BE2C (cell line): Measurements from ENCODE around the gene GRAMD2B.

Source experiments
- DNase-seq: peaks from one replicate; pipeline ENCODE4 v3.0.0-alpha.2; 2020
- H3K27me3 ChIP-seq: fragments of 250-450 bp; sonication (Bioruptor Pico); 2 replicates; pipeline ENCODE4 v1.5.1; 2020; ENCODE audit warnings: mild to moderate bottlenecking
- H3K36me3 ChIP-seq: fragments of 250-450 bp; sonication (Bioruptor Pico); 2 replicates; pipeline ENCODE4 v1.5.1; 2020; ENCODE audit warnings: mild to moderate bottlenecking
- H3K4me1 ChIP-seq: fragments of 250-450 bp; sonication (Bioruptor Pico); 2 replicates; pipeline ENCODE4 v1.5.1; 2020
- H3K4me3 ChIP-seq: 2 replicates; pipeline ENCODE4 v1.5.1; 2011; ENCODE audit warnings: low read depth, low read length
- H3K9me3 ChIP-seq: fragments of 250-450 bp; sonication (Bioruptor Pico); 2 replicates; pipeline ENCODE4 v1.5.1; 2020
- CTCF ChIP-seq: IDR thresholded peaks from 2 replicates; pipeline ENCODE4 v1.5.1; 2012; ENCODE audit warnings: mild to moderate bottlenecking, low read depth, low read length

The GRAMD2B gene

GRCh38 chr5:126383776-126384175 is 39.4 kb upstream of the GRAMD2B start:
- TF ChIP-seq CTCF: no peak
- H3K4me3 ChIP-seq: no peak overlapping the region
- H3K27me3 ChIP-seq: no peaks in the 10 kb centered on the region
- no peaks in the 10 kb centered on the region for H3K36me3 ChIP-seq
- peaks cover 8% of the 10 kb centered on the region for H3K4me1 ChIP-seq
- no peaks in the 10 kb centered on the region for H3K9me3 ChIP-seq
- no peak for DNase-seq

- no peaks in the 10 kb centered on the region for H3K27me3 ChIP-seq
- H3K4me1 ChIP-seq: peaks cover 8% of the 10 kb centered on the region
- no peak for TF ChIP-seq CTCF
- H3K36me3 ChIP-seq: no peaks in the 10 kb centered on the region
- no peak for DNase-seq
- H3K4me3 ChIP-seq: no peak overlapping the region
- H3K9me3 ChIP-seq: no peaks in the 10 kb centered on the region
Measured at GRCh38 chr5:126384985-126385384, 38.2 kb upstream of the GRAMD2B start.

GRCh38 chr5:126385524-126386502 is 37.4 kb upstream of the GRAMD2B start:
- DNase-seq: no peak
- Histone ChIP-seq H3K9me3 (no peaks in the 10 kb centered on the region), H3K36me3 (no peaks in the 10 kb centered on the region), H3K4me3 (no peak overlapping the region), H3K4me1 (peaks cover 8% of the 10 kb centered on the region), H3K27me3 (no peaks in the 10 kb centered on the region)
- no peak for TF ChIP-seq CTCF

- no peaks in the 10 kb centered on the region for H3K27me3 ChIP-seq
- DNase-seq: no peak
- no peaks in the 10 kb centered on the region for H3K36me3 ChIP-seq
- peaks cover 8% of the 10 kb centered on the region for H3K4me1 ChIP-seq
- no peak for TF ChIP-seq CTCF
- H3K9me3 ChIP-seq: no peaks in the 10 kb centered on the region
- H3K4me3 ChIP-seq: no peak overlapping the region
Measured at GRCh38 chr5:126389179-126389578, 34.0 kb upstream of the GRAMD2B start.

- peaks cover 2% of the 10 kb centered on the region; the same call in 1 of the 2 replicates for H3K4me1 ChIP-seq
- no peak for TF ChIP-seq CTCF
- no peak overlapping the region for H3K4me3 ChIP-seq
- no peaks in the 10 kb centered on the region for H3K27me3 ChIP-seq
- no peaks in the 10 kb centered on the region for H3K9me3 ChIP-seq
- no peak for DNase-seq
- no peaks in the 10 kb centered on the region for H3K36me3 ChIP-seq
Measured at GRCh38 chr5:126390051-126390450, 33.2 kb upstream of the GRAMD2B start.

DNA sequence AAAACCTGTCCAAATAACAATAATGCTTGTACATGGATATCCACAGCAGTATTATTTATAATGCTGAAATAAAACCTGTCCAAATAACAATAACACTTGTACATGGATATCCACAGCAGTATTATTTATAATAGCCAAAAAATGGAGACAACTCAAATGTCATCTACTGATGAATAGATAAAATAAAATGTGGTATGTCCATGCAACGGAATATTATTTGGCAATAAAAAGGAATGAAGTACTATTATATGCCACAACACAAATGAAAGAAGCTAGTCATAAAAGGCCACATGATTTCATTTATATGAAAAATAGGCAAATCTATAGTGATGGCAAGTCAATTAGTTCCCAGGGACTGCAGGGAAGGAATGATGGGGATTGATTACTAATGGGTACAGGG is 31.8 kb upstream of the GRAMD2B start:
- H3K36me3 ChIP-seq: no peaks in the 10 kb centered on the region
- no peaks in the 10 kb centered on the region for H3K9me3 ChIP-seq
- no peak for TF ChIP-seq CTCF
- no peak for DNase-seq
- no peaks in the 10 kb centered on the region for H3K4me1 ChIP-seq
- H3K27me3 ChIP-seq: no peaks in the 10 kb centered on the region
- H3K4me3 ChIP-seq: no peak overlapping the region
